Fibroblast of the aortic adventitia (primary cell): ENCODE measurements around the gene ZNF469. TPM values are rescaled to one million over a fixed set of nuclear protein-coding genes. Genes with fewer than 3 reads are reported as not detected.
A peak's percentile ranks its signal among the peaks of the same experiment; 100 is the strongest.

ENCODE experiments used
- DNase-seq: peaks from one replicate; pipeline ENCODE4 v3.0.0-alpha.2; 2010; ENCODE audit warnings: low read depth
- H3K4me3 ChIP-seq: 2 replicates; pipeline ENCODE4 v1.5.1; 2011; ENCODE audit warnings: low read depth, mild to moderate bottlenecking, control low read depth, low read length, moderate library complexity
- total RNA-seq: library from RNA; depleted of rRNA; stranded (reverse); fragments of >200 nt; gene quantifications from 2 replicates; pipeline ENCODE4 v1.2.3, GENCODE V29; 2012; ENCODE audit warnings: low replicate concordance
- TF ChIP-seq, protein P1 (sequence below): IDR thresholded peaks from 2 replicates; pipeline ENCODE4 v1.5.1; 2011; ENCODE audit warnings: mild to moderate bottlenecking, low read length, control low read depth, inconsistent platforms; ENCODE audit not compliant: insufficient read depth

Gene ZNF469
- total RNA-seq, 1 donor = 7.0 TPM

DNA sequence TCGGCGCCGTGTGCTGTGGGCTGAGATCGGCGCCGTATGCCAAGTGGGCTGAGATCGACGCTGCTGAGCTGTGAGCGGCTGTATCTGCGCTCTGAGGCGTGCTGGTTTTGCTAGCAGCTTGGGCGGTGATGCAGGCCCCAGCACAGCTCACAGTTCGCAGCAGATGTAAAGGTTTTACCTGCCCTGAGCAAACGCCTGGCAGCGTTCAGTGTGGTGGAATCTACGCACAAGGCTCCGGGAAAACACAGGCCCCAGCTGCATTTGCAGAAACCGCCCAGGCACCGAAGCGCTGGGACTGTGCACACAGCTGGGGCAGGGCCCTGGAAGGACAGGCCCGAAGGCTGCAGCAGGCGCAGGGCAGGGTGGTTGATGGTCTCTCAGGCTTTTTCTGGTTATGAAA lies 8.0 kb upstream of the ZNF469 start:
- no peak for DNase-seq
- TF ChIP-seq, protein P1, sequence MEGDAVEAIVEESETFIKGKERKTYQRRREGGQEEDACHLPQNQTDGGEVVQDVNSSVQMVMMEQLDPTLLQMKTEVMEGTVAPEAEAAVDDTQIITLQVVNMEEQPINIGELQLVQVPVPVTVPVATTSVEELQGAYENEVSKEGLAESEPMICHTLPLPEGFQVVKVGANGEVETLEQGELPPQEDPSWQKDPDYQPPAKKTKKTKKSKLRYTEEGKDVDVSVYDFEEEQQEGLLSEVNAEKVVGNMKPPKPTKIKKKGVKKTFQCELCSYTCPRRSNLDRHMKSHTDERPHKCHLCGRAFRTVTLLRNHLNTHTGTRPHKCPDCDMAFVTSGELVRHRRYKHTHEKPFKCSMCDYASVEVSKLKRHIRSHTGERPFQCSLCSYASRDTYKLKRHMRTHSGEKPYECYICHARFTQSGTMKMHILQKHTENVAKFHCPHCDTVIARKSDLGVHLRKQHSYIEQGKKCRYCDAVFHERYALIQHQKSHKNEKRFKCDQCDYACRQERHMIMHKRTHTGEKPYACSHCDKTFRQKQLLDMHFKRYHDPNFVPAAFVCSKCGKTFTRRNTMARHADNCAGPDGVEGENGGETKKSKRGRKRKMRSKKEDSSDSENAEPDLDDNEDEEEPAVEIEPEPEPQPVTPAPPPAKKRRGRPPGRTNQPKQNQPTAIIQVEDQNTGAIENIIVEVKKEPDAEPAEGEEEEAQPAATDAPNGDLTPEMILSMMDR = no peak

DNA sequence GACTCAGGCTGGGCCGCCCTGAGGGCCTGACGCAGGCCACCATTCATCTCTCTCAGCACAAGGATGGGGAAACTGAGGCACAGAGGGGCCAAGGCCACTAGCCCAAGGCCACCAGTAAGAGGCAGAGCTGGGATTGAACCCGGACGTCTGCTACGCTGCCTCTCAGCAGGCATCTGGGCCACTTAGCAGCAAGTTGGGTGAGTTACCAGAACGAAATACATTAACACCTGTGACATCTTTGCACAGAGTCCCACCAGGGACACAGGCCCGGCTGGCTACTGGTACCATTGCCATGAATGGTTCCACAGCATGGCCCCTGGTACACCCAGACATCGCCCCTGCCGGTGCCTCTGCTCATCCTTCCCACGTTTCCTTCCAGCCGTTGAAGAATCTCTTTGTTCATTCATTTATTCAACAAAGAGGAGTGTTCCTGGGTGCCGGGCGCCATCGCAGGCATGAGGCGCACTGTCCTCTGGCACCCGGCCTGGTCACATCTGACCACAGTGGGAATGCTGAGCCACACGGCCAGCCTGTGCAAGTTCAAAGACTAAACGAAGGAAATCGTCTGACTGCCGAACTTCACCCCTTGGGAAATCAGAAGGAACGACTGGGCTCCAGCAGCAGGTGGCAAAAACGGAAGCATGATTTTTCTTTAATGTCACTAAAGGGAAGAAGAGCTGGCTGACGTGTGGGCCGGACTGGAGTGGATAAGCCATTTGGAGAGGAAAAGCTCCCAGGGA lies 7.4 kb upstream of the ZNF469 start:
- TF ChIP-seq, protein P1 = no peak
- H3K4me3 ChIP-seq = no peak overlapping the region
- no peak for DNase-seq

More for the DNA sequence above, 8.0 kb upstream of the ZNF469 start:
- H3K4me3 ChIP-seq = no peak overlapping the region

DNA sequence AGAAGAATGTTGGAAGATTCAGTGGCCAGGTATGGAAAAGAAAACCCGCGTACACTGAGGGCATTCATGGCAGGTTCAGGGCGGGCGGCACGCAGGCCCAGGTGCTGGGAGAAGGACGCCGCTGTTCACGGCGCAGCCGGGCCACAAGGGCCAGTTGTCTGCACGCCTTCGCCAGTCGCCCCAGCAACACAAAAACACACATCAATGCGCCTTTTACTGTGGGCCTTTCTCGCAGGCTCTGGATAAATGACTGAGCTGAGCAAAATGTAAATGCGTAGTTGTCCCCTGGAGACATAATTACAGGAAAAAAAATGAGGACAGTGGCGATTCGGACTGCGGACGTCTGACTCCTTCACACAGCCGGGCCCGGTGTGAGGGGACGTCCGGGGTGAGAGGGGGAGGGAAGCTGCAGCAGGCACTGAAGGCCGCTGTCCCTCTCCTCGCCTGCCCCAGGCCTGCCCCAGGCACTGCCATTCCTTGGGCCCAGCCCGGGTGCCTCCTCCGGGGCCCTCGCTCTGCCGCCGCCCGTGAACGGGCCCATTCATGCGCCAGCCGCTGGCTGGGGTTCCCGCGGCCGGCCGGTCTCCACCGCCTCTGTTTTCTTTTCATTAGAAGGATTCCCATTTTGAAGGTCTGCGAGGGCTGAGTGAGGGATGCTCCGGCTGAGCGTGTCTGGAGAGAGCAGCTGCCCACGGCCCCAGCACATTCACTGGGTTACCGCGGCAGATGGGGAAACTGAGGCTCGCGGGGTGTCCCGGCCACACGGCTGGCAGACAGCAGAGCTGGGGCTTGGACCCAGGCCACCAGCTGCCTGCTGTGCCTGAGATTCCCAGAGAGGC lies 6.5 kb upstream of the ZNF469 start:
- DNase-seq = no peak
- TF ChIP-seq, protein P1 = no peak
- H3K4me3 ChIP-seq = no peak overlapping the region

DNA sequence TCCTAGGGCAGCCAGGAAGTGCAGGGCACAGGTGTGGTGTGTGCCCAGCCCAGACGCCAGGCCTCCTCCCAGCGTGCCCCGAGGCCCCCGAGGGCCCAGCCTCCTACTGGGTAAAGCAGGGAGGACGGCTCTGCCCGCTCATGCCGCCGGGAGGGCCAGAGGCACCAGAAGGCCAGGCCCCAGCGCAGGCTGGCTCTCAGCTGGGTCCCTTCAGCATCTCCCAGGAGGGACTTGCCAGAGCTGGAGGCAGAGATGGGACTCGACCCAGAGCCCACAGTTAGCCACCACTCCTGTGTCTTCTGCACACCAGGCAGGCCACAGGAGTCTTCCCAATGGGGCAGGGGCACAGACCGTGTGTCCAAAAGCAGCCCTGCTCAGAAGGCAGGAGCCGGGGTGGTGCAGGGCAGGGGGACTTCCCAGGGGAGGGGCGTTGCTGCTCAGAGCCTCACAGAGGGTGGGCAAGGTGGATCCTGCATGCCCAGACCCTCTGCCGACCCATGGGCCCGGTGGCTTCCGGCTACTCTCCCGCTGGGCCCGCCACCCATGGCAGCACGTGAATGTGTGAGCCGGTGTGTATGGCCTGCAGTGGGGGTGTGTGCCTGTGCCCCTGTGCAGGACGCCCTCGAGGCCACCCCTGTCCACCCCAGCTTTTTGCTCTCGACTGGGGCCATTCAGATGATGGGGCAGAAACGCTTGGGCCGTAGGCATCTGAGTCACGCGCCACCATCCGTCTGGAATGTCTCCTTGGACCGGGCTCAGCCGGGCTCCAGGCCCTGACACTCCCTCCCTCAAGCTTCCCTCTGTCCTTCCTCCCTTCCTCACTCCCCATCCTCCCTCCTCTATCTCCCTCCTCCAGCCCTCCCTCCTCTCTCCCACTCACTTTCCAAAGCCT lies 5.7 kb upstream of the ZNF469 start:
- DNase-seq = peak; percentile 29
- TF ChIP-seq, protein P1 = no peak
- H3K4me3 ChIP-seq = no peak overlapping the region

DNA sequence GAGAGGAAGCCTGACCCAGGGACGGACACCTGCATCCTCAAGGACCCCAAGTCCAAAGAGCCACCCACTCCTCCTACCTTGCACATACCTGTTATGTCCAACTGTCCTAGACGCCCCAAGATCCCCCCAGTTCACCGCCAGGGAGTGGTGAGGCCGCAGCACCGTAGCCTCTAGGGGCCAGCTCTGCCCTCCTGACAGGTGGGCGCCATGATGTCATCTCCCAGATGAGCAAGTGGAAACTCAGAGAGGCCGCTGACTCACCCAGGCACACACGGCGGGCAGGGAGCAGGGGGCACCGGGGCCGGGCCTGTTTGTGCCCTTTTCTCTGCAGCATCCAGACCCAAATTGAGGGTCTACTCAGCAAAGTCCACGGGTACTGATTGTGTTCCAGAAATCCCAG lies 4.8 kb upstream of the ZNF469 start:
- no peak for DNase-seq
- TF ChIP-seq, protein P1 = no peak
- no peak overlapping the region for H3K4me3 ChIP-seq

DNA sequence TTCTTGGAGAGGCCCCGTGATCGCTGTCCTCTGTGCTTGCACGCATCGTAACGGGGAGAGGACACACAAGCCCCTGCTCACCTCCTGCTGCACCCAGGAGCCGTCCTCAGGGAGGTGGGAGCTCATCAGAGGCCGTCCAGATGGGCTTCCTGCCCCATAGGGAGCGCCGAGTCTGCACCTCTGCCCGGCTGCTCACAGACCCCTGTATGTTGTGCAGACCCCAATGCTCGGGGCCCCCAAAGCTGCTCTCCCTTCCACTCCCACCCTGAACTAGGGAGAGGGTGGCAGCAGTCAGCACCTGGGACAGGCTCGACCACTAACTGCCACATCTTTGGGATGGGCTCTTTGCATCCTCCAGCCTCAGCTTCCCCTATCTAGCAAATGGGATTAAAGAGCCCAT lies 4.4 kb upstream of the ZNF469 start:
- TF ChIP-seq, protein P1 = no peak
- no peak for DNase-seq
- H3K4me3 ChIP-seq = no peak overlapping the region
